ENCODE measurements around the gene PACSIN2. TPM values are rescaled to one million over a fixed set of nuclear protein-coding genes. Genes with fewer than 3 reads are reported as not detected.

PACSIN2 gene
- total and polyA plus RNA-seq, 10 of the 15 experiments (the other 5 are each of a cell fraction or from before 2014, with no cell fraction given) = 0.93 to 78.7 (median 46.8) TPM

- TF ChIP-seq, protein P1, sequence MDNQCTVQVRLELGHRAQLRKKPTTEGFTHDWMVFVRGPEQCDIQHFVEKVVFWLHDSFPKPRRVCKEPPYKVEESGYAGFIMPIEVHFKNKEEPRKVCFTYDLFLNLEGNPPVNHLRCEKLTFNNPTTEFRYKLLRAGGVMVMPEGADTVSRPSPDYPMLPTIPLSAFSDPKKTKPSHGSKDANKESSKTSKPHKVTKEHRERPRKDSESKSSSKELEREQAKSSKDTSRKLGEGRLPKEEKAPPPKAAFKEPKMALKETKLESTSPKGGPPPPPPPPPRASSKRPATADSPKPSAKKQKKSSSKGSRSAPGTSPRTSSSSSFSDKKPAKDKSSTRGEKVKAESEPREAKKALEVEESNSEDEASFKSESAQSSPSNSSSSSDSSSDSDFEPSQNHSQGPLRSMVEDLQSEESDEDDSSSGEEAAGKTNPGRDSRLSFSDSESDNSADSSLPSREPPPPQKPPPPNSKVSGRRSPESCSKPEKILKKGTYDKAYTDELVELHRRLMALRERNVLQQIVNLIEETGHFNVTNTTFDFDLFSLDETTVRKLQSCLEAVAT (IDR thresholded peaks at IDR 0.05) = peak; percentile 86
- TF ChIP-seq CTCF (IDR thresholded peaks at IDR 0.05 in 2 of 3, conservative IDR thresholded peaks at IDR 0.05 in 1 of 3; ENCODE audit: control insufficient read depth in 2 of 3, extremely low read depth in 1 of 3, insufficient read depth in 1 of 3, low read depth in 3 of 3, low read length in 3 of 3) = 0 out of 6 replicates have a peak, but pooled peaks of 1 of the 3 experiments have one; percentile 0
- TF ChIP-seq IKZF2 (IDR thresholded peaks at IDR 0.05) = peak; percentile 31 to 56; a peak in 2 of 4 replicates
- peak; percentile 70 for TF ChIP-seq HDAC6 (IDR thresholded peaks at IDR 0.05; ENCODE audit: unreplicated experiment)
- TF ChIP-seq MXI1 (IDR thresholded peaks at IDR 0.05; ENCODE audit: low read depth, low read length) = 0 out of 2 replicates have a peak, but pooled peaks have one; percentile 30
- TF ChIP-seq RBBP5 (conservative IDR thresholded peaks at IDR 0.05) = no peak
- TF ChIP-seq, protein P2, sequence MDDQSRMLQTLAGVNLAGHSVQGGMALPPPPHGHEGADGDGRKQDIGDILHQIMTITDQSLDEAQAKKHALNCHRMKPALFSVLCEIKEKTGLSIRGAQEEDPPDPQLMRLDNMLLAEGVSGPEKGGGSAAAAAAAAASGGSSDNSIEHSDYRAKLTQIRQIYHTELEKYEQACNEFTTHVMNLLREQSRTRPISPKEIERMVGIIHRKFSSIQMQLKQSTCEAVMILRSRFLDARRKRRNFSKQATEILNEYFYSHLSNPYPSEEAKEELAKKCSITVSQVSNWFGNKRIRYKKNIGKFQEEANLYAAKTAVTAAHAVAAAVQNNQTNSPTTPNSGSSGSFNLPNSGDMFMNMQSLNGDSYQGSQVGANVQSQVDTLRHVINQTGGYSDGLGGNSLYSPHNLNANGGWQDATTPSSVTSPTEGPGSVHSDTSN (IDR thresholded peaks at IDR 0.05; ENCODE audit: insufficient replicate concordance, low read depth, low read length) = peak; percentile 99
- TF ChIP-seq NR2C2 (IDR thresholded peaks at IDR 0.05; ENCODE audit: borderline replicate concordance, control insufficient read depth, insufficient read length, low read depth) = no peak
- TF ChIP-seq, protein P3, sequence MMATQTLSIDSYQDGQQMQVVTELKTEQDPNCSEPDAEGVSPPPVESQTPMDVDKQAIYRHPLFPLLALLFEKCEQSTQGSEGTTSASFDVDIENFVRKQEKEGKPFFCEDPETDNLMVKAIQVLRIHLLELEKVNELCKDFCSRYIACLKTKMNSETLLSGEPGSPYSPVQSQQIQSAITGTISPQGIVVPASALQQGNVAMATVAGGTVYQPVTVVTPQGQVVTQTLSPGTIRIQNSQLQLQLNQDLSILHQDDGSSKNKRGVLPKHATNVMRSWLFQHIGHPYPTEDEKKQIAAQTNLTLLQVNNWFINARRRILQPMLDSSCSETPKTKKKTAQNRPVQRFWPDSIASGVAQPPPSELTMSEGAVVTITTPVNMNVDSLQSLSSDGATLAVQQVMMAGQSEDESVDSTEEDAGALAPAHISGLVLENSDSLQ (IDR thresholded peaks at IDR 0.05) = peak; percentile 99
- peak; percentile 96 for TF ChIP-seq SP1 (IDR thresholded peaks at IDR 0.05; ENCODE audit: low read depth, low read length)
- TF ChIP-seq POLR2AphosphoS5 (IDR thresholded peaks at IDR 0.05; ENCODE audit: low read length) = peak; percentile 99
- no peak for TF ChIP-seq SREBF2 (IDR thresholded peaks at IDR 0.05; ENCODE audit: low read length)
- peak; percentile 94 for TF ChIP-seq TAF1 (IDR thresholded peaks at IDR 0.05; ENCODE audit: borderline replicate concordance, low read depth, low read length)
- TF ChIP-seq RAD51 (IDR thresholded peaks at IDR 0.05) = 0 out of 2 replicates have a peak, but pooled peaks have one; percentile 27
- peak; percentile 88 for TF ChIP-seq RUNX3 (IDR thresholded peaks at IDR 0.05; ENCODE audit: low read length)
- peak; percentile 75 for TF ChIP-seq YY1 (IDR thresholded peaks at IDR 0.05; ENCODE audit: low read depth, low read length)
- no peak for TF ChIP-seq NRF1 (conservative IDR thresholded peaks at IDR 0.05; ENCODE audit: low read depth, low read length)
- TF ChIP-seq SMAD5 (IDR thresholded peaks at IDR 0.05; ENCODE audit: low read depth) = peak; percentile 95
- peak; percentile 93 for TF ChIP-seq NR2F1 (conservative IDR thresholded peaks at IDR 0.05)
- TF ChIP-seq NKRF (conservative IDR thresholded peaks at IDR 0.05) = peak; percentile 52
- peak; percentile 94 for TF ChIP-seq DPF2 (IDR thresholded peaks at IDR 0.05)
- TF ChIP-seq ZNF207 (IDR thresholded peaks at IDR 0.05; ENCODE audit: borderline replicate concordance) = peak; percentile 73
- peak; percentile 30; the same call in 1 of the 2 replicates for TF ChIP-seq LARP7 (IDR thresholded peaks at IDR 0.05)
- peak; percentile 65 for TF ChIP-seq NR2C1 (IDR thresholded peaks at IDR 0.05)
These were observed at the start of gene PACSIN2 (continued) for GRCh38 chr22:43014869-43015676.

All from GM12878 (cell line).